ENCODE data around the gene TRIM66.

GRCh38 chr11:8605971-8606563 lies 76.4 kb downstream of the TRIM66 start:
- TF ChIP-seq CTCF (conservative IDR thresholded peaks at IDR 0.05; ENCODE audit: low read length) (no peak), EZH2phosphoT487 (IDR thresholded peaks at IDR 0.05; ENCODE audit: borderline replicate concordance, low read depth, low read length) (no peak)
